Chondrocyte (in vitro differentiated cells): ENCODE results near the gene KRT33B. TPM values are rescaled to one million over a fixed set of nuclear protein-coding genes. Genes with fewer than 3 reads are reported as not detected.

Experiments
- DNase-seq: peaks from one replicate; pipeline ENCODE4 v3.0.0; 2021; ENCODE audit warnings: mixed read lengths, low spot score
- H3K27ac Mint-ChIP-seq: one replicate; pipeline ENCODE4 v1.8.0; 2021; ENCODE audit warnings: mild to moderate bottlenecking, moderate library complexity, mixed read lengths; ENCODE audit not compliant: unreplicated experiment
- H3K27me3 Mint-ChIP-seq: 2 replicates; pipeline ENCODE4 v1.8.0; 2021; ENCODE audit warnings: low read depth, mixed read lengths
- H3K36me3 Mint-ChIP-seq: 2 replicates; pipeline ENCODE4 v1.8.0; 2021; ENCODE audit warnings: low read depth, mixed read lengths
- H3K4me1 Mint-ChIP-seq: 2 replicates; pipeline ENCODE4 v1.8.0; 2021; ENCODE audit warnings: low read depth, mild to moderate bottlenecking, mixed read lengths
- H3K4me3 Mint-ChIP-seq: one replicate; pipeline ENCODE4 v1.8.0; 2021; ENCODE audit warnings: mild to moderate bottlenecking, moderate library complexity, mixed read lengths; ENCODE audit not compliant: unreplicated experiment
- H3K9me3 Mint-ChIP-seq: 2 replicates; pipeline ENCODE4 v1.8.0; 2021; ENCODE audit warnings: low read depth, mixed read lengths
- total RNA-seq: library from RNA; stranded (reverse); gene quantifications from 3 replicates; pipeline ENCODE4 v1.2.1, GENCODE V29; 2021
- TF ChIP-seq, protein P1 (sequence below): fragments of 200-600 bp; sonication (generic); IDR thresholded peaks from 2 replicates; pipeline ENCODE4 v1.5.0; 2021; ENCODE audit warnings: antibody characterized with exemption, mild to moderate bottlenecking, moderate library complexity

Gene KRT33B
- total RNA-seq, 1 donor from 2014 or later = not detected

- Mint-ChIP-seq H3K4me1 (no peaks in the 10 kb centered on the region), H3K27me3 (peaks cover 2% of the 10 kb centered on the region), H3K27ac (no peak overlapping the region)
Measured at GRCh38 chr17:41393826-41394225, 24.2 kb upstream of the KRT33B start.

GRCh38 chr17:41393294-41393693, 23.7 kb upstream of the KRT33B start:
- no peak overlapping the region for H3K27ac Mint-ChIP-seq
- no peak for DNase-seq
- H3K4me1 Mint-ChIP-seq = no peaks in the 10 kb centered on the region
- no peaks in the 10 kb centered on the region for H3K9me3 Mint-ChIP-seq
- H3K27me3 Mint-ChIP-seq = peaks cover 2% of the 10 kb centered on the region
- no peak overlapping the region for H3K4me3 Mint-ChIP-seq
- no peaks in the 10 kb centered on the region for H3K36me3 Mint-ChIP-seq
- TF ChIP-seq, protein P1, sequence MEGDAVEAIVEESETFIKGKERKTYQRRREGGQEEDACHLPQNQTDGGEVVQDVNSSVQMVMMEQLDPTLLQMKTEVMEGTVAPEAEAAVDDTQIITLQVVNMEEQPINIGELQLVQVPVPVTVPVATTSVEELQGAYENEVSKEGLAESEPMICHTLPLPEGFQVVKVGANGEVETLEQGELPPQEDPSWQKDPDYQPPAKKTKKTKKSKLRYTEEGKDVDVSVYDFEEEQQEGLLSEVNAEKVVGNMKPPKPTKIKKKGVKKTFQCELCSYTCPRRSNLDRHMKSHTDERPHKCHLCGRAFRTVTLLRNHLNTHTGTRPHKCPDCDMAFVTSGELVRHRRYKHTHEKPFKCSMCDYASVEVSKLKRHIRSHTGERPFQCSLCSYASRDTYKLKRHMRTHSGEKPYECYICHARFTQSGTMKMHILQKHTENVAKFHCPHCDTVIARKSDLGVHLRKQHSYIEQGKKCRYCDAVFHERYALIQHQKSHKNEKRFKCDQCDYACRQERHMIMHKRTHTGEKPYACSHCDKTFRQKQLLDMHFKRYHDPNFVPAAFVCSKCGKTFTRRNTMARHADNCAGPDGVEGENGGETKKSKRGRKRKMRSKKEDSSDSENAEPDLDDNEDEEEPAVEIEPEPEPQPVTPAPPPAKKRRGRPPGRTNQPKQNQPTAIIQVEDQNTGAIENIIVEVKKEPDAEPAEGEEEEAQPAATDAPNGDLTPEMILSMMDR = no peak

More at GRCh38 chr17:41393826-41394225, 24.2 kb upstream of the KRT33B start:
- TF ChIP-seq, protein P1 = no peak
- Mint-ChIP-seq H3K36me3 (no peaks in the 10 kb centered on the region), H3K9me3 (no peaks in the 10 kb centered on the region), H3K4me3 (no peak overlapping the region)
- no peak for DNase-seq

DNA sequence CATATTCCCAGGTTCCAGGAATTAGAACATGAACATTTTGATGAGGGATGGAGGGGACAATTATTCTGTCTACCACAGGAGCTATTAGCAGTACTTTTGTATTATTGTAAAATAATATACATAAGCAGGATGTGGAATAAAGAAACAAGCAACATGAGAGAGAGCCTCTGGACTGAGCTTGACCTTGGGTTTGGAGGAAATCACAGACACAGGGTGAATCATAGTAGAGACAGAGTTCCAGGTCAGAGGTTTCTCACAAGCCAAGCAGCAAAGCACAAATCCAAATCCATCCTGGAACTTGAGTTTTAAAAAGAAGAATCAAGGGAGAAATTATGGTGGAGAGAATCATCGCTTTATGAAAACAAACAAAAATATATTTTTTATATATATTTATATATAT, 22.7 kb upstream of the KRT33B start:
- no peak overlapping the region for H3K4me3 Mint-ChIP-seq
- no peak overlapping the region for H3K27ac Mint-ChIP-seq
- no peaks in the 10 kb centered on the region for H3K36me3 Mint-ChIP-seq
- DNase-seq = no peak
- H3K9me3 Mint-ChIP-seq = no peaks in the 10 kb centered on the region
- H3K4me1 Mint-ChIP-seq = no peaks in the 10 kb centered on the region
- TF ChIP-seq, protein P1 = no peak
- H3K27me3 Mint-ChIP-seq = peaks cover 2% of the 10 kb centered on the region

DNA sequence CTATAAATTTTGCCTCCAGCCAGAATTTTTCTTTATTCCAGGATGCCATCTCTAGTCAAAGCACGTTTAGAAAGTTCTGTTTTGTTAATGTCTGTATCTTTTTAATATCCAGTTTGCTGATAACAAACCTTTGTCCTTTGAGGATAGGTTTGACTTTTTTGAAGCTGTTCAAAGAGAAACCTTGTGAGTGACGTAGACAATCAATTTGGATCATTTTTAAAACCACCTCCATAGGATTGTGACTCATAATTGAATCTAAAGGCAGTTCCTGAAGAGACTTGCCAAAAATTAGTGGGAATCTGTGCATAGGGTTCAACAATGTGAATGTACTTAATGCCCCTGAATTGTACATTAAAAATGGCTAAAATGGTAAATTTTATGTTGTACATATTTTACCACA, 21.9 kb upstream of the KRT33B start:
- H3K4me1 Mint-ChIP-seq = no peaks in the 10 kb centered on the region

GRCh38 chr17:41390411-41390938, 20.9 kb upstream of the KRT33B start:
- H3K27me3 Mint-ChIP-seq = no peaks in the 10 kb centered on the region
- no peak for DNase-seq
- peaks cover 2% of the 10 kb centered on the region for H3K36me3 Mint-ChIP-seq
- H3K9me3 Mint-ChIP-seq = peaks cover 7% of the 10 kb centered on the region
- H3K4me1 Mint-ChIP-seq = no peaks in the 10 kb centered on the region
- H3K4me3 Mint-ChIP-seq = no peak overlapping the region
- TF ChIP-seq, protein P1 = no peak
- H3K27ac Mint-ChIP-seq = no peak overlapping the region

More for the DNA sequence above, 21.9 kb upstream of the KRT33B start:
- TF ChIP-seq, protein P1 = no peak
- Mint-ChIP-seq H3K27ac (no peak overlapping the region), H3K4me3 (no peak overlapping the region), H3K36me3 (peaks cover 2% of the 10 kb centered on the region), H3K9me3 (peaks cover 3% of the 10 kb centered on the region), H3K27me3 (no peaks in the 10 kb centered on the region)
- no peak for DNase-seq
